ENCODE measurements around the gene CLDN19. TPM values are rescaled to one million over a fixed set of nuclear protein-coding genes. Genes with fewer than 3 reads are reported as not detected.

CLDN19 gene
- total and polyA plus RNA-seq, 9 of the 15 experiments (the other 6 are each of a cell fraction or from before 2014, with no cell fraction given): not detected

GRCh38 chr1:42686418-42686817 lies 53.6 kb downstream of the CLDN19 start (continued):
- TF ChIP-seq ZNF212 (CRISPR knock-in tag; IDR thresholded peaks at IDR 0.05): no peak
- TF ChIP-seq SIN3A (IDR thresholded peaks at IDR 0.05; ENCODE audit: borderline replicate concordance in 2 of 2, control insufficient read depth in 1 of 2, low read depth in 2 of 2, low read length in 2 of 2): peak in 1 of 2 experiments; percentile 51; a peak in 1 of 4 replicates
- TF ChIP-seq MTA2 (IDR thresholded peaks at IDR 0.05; ENCODE audit: low read depth): peak; percentile 60
- no peak; the same call in 1 of the 2 replicates for TF ChIP-seq NR2C1 (IDR thresholded peaks at IDR 0.05)
- no peak for TF ChIP-seq NR2C1 (tag; IDR thresholded peaks at IDR 0.05)
- TF ChIP-seq E2F1 (CRISPR knock-in tag; IDR thresholded peaks at IDR 0.05): no peak
- TF ChIP-seq TCF3 (CRISPR knock-in tag; IDR thresholded peaks at IDR 0.05): peak; percentile 87
- TF ChIP-seq KDM1A (IDR thresholded peaks at IDR 0.05): 0 out of 4 replicates have a peak, but pooled peaks of 1 of the 2 experiments have one; percentile 21
- no peak for TF ChIP-seq ELF1 (tag; IDR thresholded peaks at IDR 0.05)
- no peak for TF ChIP-seq ZNF695 (CRISPR knock-in tag; IDR thresholded peaks at IDR 0.05)
- TF ChIP-seq C11orf30 (IDR thresholded peaks at IDR 0.05; ENCODE audit: low read depth): no peak
- TF ChIP-seq ZNF740 (CRISPR knock-in tag; IDR thresholded peaks at IDR 0.05): no peak
- no peak for TF ChIP-seq ZNF740 (tag; IDR thresholded peaks at IDR 0.05)
- TF ChIP-seq FOXM1 (IDR thresholded peaks at IDR 0.05; ENCODE audit: low read depth): peak; percentile 39; the same call in 1 of the 2 replicates
- no peak for TF ChIP-seq FOXM1 (CRISPR knock-in tag; IDR thresholded peaks at IDR 0.05; ENCODE audit: low read depth)
- no peak for TF ChIP-seq ZNF239 (CRISPR knock-in tag; IDR thresholded peaks at IDR 0.05)
- 0 out of 2 replicates have a peak, but pooled peaks have one; percentile 22 for TF ChIP-seq CHAMP1 (IDR thresholded peaks at IDR 0.05)
- no peak for TF ChIP-seq CHD4 (IDR thresholded peaks at IDR 0.05; ENCODE audit: insufficient read depth, insufficient replicate concordance, low read depth, low read length, poor library complexity, severe bottlenecking)
- TF ChIP-seq ZBTB17 (CRISPR knock-in tag; IDR thresholded peaks at IDR 0.05): no peak
- TF ChIP-seq DDX20 (tag; IDR thresholded peaks at IDR 0.05; ENCODE audit: low read depth): no peak
- peak; percentile 72 for TF ChIP-seq TEAD4 (IDR thresholded peaks at IDR 0.05; ENCODE audit: low read length)
- no peak for TF ChIP-seq TEAD4 (CRISPR knock-in tag; IDR thresholded peaks at IDR 0.05; ENCODE audit: borderline replicate concordance)
- TF ChIP-seq HNRNPH1 (optimal IDR thresholded peaks at IDR 0.05; ENCODE audit: low read depth, low read length): no peak
- no peak for TF ChIP-seq DNMT1 (IDR thresholded peaks at IDR 0.05)
- peak; percentile 57; the same call in 1 of the 2 replicates for TF ChIP-seq STAT5A (IDR thresholded peaks at IDR 0.05; ENCODE audit: borderline replicate concordance, low read length)
